GM20431 (cell line): ENCODE data around the gene VPS37C.

Source experiments
- in situ Hi-C: fragments of 300-500 bp; cut with MseI, MboI; formaldehyde crosslinking; loops from one replicate; pipeline ENCODE4 v1.15.0; 2020; ENCODE audit warnings: low sequenced_read_pairs; ENCODE audit not compliant: unreplicated experiment

Gene VPS37C

GRCh38 chr11:61082931-61083531, 78.2 kb downstream of the VPS37C start:
- in situ Hi-C loops = no loop called here

- in situ Hi-C loops = no loop called here
These were observed 79.0 kb downstream of the VPS37C start for GRCh38 chr11:61082062-61082870.

GRCh38 chr11:61080986-61081590, 80.1 kb downstream of the VPS37C start:
- in situ Hi-C loops = no loop called here

- in situ Hi-C loops = no loop called here
These were observed 80.7 kb downstream of the VPS37C start for GRCh38 chr11:61080526-61080925.
